ENCODE results near the gene GLRX. TPM values are rescaled to one million over a fixed set of nuclear protein-coding genes. Genes with fewer than 3 reads are reported as not detected.

Gene GLRX
- total and polyA plus RNA-seq, 2 of the 13 experiments (the other 11 are each of a cell fraction or from before 2014, with no cell fraction given), result 63.8 to 499 TPM

DNA sequence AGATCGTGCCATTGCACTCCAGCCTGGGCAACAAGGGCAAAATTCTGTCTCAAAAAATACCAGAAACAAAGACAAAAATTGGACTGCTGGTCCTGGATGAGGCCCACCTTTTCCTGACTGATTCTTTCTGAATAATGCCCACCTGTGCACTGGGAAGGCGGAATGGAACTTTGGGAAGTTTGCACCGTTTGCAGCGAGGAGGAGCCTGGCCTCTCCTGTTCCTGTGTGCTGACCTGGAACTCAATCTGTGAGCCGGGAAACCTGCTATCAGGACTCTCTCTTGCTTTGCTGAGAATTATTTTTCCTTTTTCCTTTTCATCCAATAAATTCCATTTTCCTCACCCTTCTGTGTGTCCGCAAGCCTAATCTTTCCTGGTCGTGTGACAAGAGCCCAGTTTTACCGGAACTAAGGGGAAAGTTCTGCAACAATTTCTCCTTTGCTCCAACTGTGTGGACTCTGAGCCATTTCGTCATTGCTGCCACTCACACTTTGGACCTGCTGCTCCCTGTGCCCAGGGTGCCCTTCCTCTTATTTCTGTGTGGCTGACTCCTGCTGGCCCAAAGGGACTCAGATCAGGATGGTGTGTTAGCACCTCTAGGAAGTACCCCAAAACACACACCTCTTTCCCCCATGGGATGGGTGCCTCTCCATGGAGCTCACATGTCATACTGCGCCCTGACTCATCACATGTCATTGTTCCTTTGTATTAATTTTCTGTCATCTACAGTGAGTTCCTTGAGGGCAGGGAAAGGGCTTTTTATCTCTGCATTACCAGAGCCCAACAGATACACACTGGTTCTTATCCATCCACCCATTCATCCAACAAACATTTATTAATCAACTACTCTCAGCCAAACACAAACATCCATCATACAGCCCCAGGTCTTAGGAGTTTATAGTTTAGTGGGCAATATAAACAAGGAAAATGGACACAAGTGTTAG is 4.7 kb upstream of the GLRX start (continued):
- TF ChIP-seq, protein P1, sequence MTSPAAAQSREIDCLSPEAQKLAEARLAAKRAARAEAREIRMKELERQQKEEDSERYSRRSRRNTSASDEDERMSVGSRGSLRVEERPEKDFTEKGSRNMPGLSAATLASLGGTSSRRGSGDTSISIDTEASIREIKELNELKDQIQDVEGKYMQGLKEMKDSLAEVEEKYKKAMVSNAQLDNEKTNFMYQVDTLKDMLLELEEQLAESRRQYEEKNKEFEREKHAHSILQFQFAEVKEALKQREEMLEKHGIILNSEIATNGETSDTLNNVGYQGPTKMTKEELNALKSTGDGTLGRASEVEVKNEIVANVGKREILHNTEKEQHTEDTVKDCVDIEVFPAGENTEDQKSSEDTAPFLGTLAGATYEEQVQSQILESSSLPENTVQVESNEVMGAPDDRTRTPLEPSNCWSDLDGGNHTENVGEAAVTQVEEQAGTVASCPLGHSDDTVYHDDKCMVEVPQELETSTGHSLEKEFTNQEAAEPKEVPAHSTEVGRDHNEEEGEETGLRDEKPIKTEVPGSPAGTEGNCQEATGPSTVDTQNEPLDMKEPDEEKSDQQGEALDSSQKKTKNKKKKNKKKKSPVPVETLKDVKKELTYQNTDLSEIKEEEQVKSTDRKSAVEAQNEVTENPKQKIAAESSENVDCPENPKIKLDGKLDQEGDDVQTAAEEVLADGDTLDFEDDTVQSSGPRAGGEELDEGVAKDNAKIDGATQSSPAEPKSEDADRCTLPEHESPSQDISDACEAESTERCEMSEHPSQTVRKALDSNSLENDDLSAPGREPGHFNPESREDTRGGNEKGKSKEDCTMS (CRISPR knock-in tag; conservative IDR thresholded peaks at IDR 0.05), result no peak
- no peak for TF ChIP-seq PHF8 (CRISPR knock-in tag; IDR thresholded peaks at IDR 0.05)
- TF ChIP-seq, protein P2, sequence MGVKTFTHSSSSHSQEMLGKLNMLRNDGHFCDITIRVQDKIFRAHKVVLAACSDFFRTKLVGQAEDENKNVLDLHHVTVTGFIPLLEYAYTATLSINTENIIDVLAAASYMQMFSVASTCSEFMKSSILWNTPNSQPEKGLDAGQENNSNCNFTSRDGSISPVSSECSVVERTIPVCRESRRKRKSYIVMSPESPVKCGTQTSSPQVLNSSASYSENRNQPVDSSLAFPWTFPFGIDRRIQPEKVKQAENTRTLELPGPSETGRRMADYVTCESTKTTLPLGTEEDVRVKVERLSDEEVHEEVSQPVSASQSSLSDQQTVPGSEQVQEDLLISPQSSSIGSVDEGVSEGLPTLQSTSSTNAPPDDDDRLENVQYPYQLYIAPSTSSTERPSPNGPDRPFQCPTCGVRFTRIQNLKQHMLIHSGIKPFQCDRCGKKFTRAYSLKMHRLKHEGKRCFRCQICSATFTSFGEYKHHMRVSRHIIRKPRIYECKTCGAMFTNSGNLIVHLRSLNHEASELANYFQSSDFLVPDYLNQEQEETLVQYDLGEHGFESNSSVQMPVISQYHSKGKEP (CRISPR knock-in tag; IDR thresholded peaks at IDR 0.05), result no peak
- peak; percentile 72 for TF ChIP-seq PPARG (CRISPR knock-in tag; conservative IDR thresholded peaks at IDR 0.05)
- no peak for TF ChIP-seq MZF1 (CRISPR knock-in tag; IDR thresholded peaks at IDR 0.05; ENCODE audit: borderline replicate concordance)
- TF ChIP-seq RFX3 (CRISPR knock-in tag; IDR thresholded peaks at IDR 0.05), result no peak
- TF ChIP-seq, protein P3, sequence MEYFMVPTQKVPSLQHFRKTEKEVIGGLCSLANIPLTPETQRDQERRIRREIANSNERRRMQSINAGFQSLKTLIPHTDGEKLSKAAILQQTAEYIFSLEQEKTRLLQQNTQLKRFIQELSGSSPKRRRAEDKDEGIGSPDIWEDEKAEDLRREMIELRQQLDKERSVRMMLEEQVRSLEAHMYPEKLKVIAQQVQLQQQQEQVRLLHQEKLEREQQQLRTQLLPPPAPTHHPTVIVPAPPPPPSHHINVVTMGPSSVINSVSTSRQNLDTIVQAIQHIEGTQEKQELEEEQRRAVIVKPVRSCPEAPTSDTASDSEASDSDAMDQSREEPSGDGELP (IDR thresholded peaks at IDR 0.05; ENCODE audit: borderline replicate concordance, low read depth), result peak; percentile 65; the same call in 1 of the 2 replicates
- no peak for TF ChIP-seq SIN3A (IDR thresholded peaks at IDR 0.05; ENCODE audit: borderline replicate concordance, low read depth, low read length)
- no peak for TF ChIP-seq TBL1XR1 (IDR thresholded peaks at IDR 0.05; ENCODE audit: borderline replicate concordance, low read length, partially characterized antibody)
- TF ChIP-seq, protein P4, sequence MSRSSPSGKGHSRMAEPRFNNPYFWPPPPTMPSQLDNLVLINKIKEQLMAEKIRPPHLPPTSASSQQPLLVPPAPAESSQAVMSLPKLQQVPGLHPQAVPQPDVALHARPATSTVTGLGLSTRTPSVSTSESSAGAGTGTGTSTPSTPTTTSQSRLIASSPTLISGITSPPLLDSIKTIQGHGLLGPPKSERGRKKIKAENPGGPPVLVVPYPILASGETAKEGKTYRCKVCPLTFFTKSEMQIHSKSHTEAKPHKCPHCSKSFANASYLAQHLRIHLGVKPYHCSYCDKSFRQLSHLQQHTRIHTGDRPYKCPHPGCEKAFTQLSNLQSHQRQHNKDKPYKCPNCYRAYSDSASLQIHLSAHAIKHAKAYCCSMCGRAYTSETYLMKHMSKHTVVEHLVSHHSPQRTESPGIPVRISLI (CRISPR knock-in tag; IDR thresholded peaks at IDR 0.05; ENCODE audit: borderline replicate concordance), result no peak
- peak; percentile 80 for TF ChIP-seq ARNTL (CRISPR knock-in tag; IDR thresholded peaks at IDR 0.05)
- TF ChIP-seq ZNF788 (CRISPR knock-in tag; IDR thresholded peaks at IDR 0.05; ENCODE audit: borderline replicate concordance), result peak; percentile 85
- TF ChIP-seq SMAD3 (CRISPR knock-in tag; IDR thresholded peaks at IDR 0.05), result peak; percentile 89
- TF ChIP-seq, protein P5, sequence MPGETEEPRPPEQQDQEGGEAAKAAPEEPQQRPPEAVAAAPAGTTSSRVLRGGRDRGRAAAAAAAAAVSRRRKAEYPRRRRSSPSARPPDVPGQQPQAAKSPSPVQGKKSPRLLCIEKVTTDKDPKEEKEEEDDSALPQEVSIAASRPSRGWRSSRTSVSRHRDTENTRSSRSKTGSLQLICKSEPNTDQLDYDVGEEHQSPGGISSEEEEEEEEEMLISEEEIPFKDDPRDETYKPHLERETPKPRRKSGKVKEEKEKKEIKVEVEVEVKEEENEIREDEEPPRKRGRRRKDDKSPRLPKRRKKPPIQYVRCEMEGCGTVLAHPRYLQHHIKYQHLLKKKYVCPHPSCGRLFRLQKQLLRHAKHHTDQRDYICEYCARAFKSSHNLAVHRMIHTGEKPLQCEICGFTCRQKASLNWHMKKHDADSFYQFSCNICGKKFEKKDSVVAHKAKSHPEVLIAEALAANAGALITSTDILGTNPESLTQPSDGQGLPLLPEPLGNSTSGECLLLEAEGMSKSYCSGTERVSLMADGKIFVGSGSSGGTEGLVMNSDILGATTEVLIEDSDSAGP (CRISPR knock-in tag; IDR thresholded peaks at IDR 0.05; ENCODE audit: borderline replicate concordance), result peak; percentile 42; the same call in 1 of the 2 replicates
- 0 out of 2 replicates have a peak, but pooled peaks have one; percentile 37 for TF ChIP-seq ZNF780A (CRISPR knock-in tag; IDR thresholded peaks at IDR 0.05)
- TF ChIP-seq RBM39 (IDR thresholded peaks at IDR 0.05; ENCODE audit: low read depth, low read length, poor library complexity, severe bottlenecking), result no peak
- TF ChIP-seq GLI4 (CRISPR knock-in tag; IDR thresholded peaks at IDR 0.05; ENCODE audit: borderline replicate concordance), result no peak
- no peak; the same call in 1 of the 2 replicates for TF ChIP-seq FOSL1 (CRISPR knock-in tag; IDR thresholded peaks at IDR 0.05; ENCODE audit: borderline replicate concordance)
- TF ChIP-seq ZNF724P (CRISPR knock-in tag; IDR thresholded peaks at IDR 0.05; ENCODE audit: borderline replicate concordance), result no peak
- TF ChIP-seq NONO (IDR thresholded peaks at IDR 0.05), result no peak
- no peak for TF ChIP-seq NONO (CRISPR knock-in tag; conservative IDR thresholded peaks at IDR 0.05)

Measured in HepG2 (cell line).